Stimulated activated CD8-positive, alpha-beta memory T cell treated with anti-CD3 and anti-CD28 coated beads, Interleukin-2, amount 100 ng/mL, for 48 hours (primary cell): ENCODE measurements around the gene FBXO17.

ENCODE experiments used
- DNase-seq, 2 donors: peaks; one replicate each; pipeline ENCODE4 v3.0.0-alpha.2; 2020; ENCODE audit warnings: low read depth in 2 of 2

The FBXO17 gene

GRCh38 chr19:38917516-38917915 lies 58.0 kb downstream of the FBXO17 start:
- no peak for DNase-seq

GRCh38 chr19:38915329-38916321 lies 59.9 kb downstream of the FBXO17 start:
- no peak for DNase-seq

GRCh38 chr19:38913958-38914357 lies 61.6 kb downstream of the FBXO17 start:
- no peak for DNase-seq

GRCh38 chr19:38912600-38913514 lies 62.7 kb downstream of the FBXO17 start:
- no peak for DNase-seq

GRCh38 chr19:38911388-38912001 lies 64.0 kb downstream of the FBXO17 start:
- no peak for DNase-seq

GRCh38 chr19:38910488-38910887 lies 65.1 kb downstream of the FBXO17 start:
- no peak for DNase-seq

GRCh38 chr19:38908911-38909310 lies 66.6 kb downstream of the FBXO17 start:
- no peak for DNase-seq

- no peak for DNase-seq
Measured at GRCh38 chr19:38907670-38908069, 67.9 kb downstream of the FBXO17 start.

GRCh38 chr19:38907227-38907626 lies 68.3 kb downstream of the FBXO17 start:
- DNase-seq: no peak

- DNase-seq: no peak
Measured at GRCh38 chr19:38905620-38906019, 69.9 kb downstream of the FBXO17 start.

GRCh38 chr19:38904581-38905539 lies 70.7 kb downstream of the FBXO17 start:
- no peak for DNase-seq

GRCh38 chr19:38901683-38902082 lies 73.9 kb downstream of the FBXO17 start:
- no peak for DNase-seq

- DNase-seq: no peak
Measured at GRCh38 chr19:38900743-38901190, 74.8 kb downstream of the FBXO17 start.

- no peak for DNase-seq
Measured at GRCh38 chr19:38900202-38900629, 75.3 kb downstream of the FBXO17 start.

- peak; percentile 96 to 99 for DNase-seq
Measured at GRCh38 chr19:38899447-38900201, 75.9 kb downstream of the FBXO17 start, which contains the start of the genes NFKBIB and SIRT2. Gene NFKBIB (plus strand): TSS chr19:38899969. CDS start chr19:38900033, 64 bp downstream. Gene SIRT2 (minus strand): TSS chr19:38899618. CDS start chr19:38899521, 97 bp downstream.

- no peak for DNase-seq
Measured at GRCh38 chr19:38898788-38899446, 76.6 kb downstream of the FBXO17 start.

- no peak for DNase-seq
Measured at GRCh38 chr19:38894968-38895367, 80.6 kb downstream of the FBXO17 start.

GRCh38 chr19:38893341-38893771 lies 82.2 kb downstream of the FBXO17 start:
- no peak for DNase-seq

- no peak for DNase-seq
Measured at GRCh38 chr19:38892841-38893240, 82.7 kb downstream of the FBXO17 start.
